Stimulated activated CD8-positive, alpha-beta memory T cell treated with anti-CD3 and anti-CD28 coated beads, Interleukin-4, amount 100 ng/mL, for 48 hours (primary cell): ENCODE results near the gene LRRD1.
"Not testable (repeated sequence)": the region's sequence is repeated elsewhere in the genome, so short reads cannot be mapped to it uniquely, and the experiment has no call there.

ENCODE experiments used
- DNase-seq: peaks from one replicate; pipeline ENCODE4 v3.0.0-alpha.2; 2020

Gene LRRD1

DNA sequence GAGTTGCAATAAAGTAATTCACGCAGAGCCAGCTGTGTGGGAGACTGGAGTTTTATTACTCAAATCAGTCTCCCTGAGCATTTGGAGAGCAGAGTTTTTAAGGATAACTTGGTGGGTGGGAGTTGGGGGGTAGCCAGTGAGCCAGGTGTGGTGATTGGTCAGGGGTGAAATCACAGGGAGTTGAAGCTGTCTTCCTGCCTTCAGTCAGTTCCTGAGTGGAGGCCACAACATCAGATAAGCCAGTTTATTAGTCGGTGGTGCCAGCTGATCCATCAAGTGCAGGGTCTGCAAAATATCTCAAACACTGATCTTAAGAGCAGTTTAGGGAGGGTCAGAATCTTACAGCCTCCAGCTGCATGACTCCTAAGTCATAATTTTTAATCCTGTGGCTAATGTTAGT is 41.4 kb downstream of the LRRD1 start:
- DNase-seq = no peak

DNA sequence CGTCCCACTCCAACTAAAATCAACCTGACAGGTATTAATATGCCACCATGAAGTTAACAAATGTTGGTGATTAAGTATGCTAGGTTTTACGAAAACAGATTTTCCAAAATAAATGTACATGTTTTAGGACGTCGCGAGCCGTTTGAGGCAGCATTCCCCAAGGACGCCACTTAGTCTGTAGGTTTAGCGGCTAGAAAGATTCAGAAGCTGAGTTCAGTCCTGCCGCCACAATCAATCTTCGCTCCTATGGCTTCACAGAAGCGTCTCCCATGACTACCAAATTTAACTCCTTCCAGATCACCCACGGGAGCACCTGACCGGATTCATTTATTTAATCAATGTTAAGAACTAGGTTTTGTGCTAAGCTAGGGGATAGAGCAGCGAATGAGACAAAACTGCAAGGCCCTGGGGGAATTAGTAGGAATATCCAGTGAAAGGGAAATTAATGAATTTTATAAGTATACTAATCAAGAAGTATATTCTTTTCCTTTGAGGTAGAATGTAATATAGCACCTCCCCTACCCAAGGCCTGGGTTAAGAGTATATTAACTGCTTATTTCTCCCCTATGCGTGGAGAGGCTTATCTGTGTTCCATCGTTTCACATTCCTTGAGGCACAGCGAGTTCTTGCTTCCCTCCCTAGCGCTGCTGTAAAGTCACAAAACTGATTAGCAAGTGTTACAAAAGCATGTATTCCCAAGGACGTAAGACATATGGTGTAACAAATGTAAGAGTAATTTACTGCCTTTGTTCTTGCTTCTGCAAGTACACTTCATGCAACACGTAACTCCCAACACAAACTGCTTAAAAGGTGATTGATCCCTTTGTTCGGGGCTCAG is 43.7 kb downstream of the LRRD1 start:
- peak; percentile 33 for DNase-seq

DNA sequence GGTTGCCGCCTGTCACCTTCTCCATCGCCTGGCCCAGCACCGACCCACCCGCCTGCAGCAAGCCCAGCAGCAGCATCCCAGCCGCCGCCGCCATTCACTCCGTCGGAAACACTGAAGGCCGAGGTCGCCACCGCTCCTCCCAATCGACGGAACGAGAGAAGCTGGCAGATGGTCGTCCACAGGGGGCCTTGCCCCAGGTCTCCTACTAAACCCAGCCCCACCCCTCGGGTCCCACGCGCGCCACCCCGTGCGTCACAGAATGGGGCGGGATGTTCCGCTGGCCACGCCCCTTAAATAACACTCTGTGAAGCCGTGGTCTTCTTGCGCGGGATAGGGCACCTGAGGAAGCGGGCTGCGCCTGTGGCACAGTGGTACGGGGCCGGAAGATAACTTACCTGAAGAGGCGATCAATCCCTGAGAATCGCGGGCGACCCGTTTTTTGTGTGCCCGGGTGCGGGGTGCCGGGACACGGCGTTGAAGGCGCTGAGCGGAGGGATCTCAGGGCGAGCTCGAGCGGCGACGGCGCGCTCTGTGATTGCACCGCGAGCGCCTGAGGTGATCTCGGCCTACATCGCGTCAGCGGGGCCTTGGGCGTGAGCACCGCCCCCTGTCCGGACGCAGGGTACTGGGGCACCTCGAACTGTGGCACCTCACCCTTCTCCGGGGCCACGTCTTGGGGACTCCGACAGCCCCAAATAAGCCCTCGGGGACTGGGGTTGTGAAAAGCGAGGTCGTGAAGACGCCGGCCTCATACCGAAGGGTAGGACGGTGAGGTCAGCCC is 44.5 kb downstream of the LRRD1 start, which contains the start of gene CYP51A1:
Gene CYP51A1, minus strand, starts transcription at position 207 of the 781 bp plus-strand sequence. Its CDS starts 113 bp downstream, at position 94.
- DNase-seq = peak; percentile 98

DNA sequence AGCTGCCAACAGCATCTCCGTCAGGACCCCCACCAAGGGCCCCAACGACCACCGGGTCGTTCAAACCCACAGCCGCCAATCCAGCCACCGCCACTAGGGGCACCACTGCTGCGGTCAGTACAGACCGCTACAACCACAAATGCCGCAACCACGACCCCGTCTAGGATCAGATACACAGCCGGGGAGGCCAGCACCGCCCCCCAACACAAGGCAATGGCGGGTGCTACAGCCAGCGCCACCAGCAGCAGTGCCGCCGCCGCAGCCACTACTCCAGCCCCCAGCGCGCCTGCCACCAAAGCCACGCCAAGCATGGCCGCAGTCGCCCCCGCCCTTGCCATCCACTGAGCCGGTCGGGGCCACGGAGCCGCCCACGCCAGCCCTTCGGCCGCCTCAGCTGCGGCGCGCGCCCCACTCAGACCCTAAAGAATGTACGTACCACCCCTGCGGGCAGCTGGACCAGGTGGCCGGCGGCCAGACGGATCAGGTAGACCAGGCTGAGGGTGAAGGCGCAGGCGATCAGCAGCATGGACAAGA is 45.1 kb downstream of the LRRD1 start:
- DNase-seq = peak; percentile 80

DNA sequence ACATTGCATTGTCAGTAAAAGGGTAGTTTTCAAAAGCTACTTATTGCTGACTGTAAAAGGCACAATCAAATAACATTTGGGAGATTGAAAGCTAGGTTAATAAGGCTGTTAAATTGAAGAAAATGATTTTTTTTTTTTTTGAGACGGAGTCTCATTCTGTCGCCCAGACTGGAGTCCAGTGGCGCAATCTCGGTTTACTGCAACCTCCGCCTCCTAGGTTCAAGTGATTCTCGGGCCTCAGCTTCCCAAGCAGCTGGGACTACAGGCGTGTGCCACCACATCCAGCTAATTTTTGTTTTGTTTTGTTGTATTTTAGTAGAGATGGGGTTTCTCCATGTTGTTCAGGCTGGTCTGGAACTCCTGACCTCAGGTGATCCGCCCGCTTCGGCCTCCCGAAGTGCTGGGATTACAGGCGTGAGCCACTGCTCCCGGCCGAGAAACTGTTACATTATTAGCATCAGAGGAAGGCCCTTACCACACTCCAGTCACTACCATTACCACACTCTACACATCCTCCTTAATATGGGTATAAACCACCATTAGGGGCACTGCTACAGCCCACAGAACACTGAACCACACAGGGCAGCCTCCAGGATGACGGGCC is 45.7 kb downstream of the LRRD1 start:
- no peak for DNase-seq

DNA sequence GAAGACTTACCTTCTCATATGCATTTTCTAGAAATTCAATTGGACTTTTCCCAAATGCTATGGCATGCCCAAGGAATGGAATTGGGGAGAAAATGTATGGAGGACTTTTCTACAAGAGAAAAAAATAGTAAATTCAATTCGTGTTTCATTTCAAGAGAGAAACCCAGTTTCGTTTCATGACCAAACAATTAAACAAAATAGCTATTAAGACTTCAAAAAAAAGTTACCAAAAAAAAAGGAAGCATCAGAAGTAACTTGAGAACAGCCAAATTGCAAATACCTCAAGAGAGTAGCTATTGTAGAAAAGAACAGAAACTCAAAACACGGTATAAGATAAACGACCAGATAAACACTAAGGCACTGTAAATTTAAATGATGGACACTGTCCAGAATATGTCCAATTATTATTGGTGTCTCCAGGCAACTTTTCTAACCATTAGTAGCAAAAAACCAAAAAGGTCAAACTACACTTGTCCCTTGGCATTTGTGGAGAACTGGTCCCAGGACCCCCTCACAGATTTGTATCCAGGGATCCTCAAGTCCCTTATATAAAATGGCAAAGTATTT is 47.1 kb downstream of the LRRD1 start:
- DNase-seq = no peak

DNA sequence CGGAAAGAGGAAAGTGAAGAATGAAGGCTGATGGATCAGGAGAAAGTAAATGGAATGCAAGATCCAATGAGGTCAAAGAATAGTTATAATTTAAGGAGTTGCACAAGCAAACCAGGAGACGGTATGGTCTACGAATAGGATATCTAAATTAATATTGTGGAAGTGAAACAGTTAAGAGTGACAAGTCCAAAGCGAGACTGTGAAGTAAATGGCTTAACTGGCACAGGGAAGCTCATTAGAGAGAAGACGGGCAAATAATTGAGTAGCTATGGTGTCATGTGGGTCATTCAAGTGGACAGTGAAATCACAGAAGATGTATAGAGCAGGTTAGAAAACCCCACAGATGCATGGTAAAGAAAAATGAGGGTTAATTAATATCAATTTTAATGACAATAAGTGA is 47.8 kb downstream of the LRRD1 start:
- DNase-seq = no peak

DNA sequence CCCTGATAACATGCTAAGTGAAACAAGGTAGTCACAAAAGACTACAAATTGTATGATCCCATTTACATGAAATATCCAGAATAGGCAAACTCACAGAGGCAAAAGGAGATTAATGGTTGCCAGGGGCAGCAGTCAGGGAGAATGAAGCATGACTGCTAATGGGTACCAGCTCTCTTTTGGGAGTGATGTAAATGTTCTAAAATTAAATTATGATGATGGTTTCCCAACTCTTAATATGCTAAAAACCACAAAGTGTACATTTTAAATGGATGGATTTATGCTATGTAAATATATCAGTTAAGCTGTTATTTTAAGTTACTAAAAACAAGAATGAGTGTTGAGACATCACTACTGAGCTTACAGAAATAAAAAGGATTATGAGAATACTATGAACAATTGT is 57.3 kb downstream of the LRRD1 start:
- DNase-seq = no peak

DNA sequence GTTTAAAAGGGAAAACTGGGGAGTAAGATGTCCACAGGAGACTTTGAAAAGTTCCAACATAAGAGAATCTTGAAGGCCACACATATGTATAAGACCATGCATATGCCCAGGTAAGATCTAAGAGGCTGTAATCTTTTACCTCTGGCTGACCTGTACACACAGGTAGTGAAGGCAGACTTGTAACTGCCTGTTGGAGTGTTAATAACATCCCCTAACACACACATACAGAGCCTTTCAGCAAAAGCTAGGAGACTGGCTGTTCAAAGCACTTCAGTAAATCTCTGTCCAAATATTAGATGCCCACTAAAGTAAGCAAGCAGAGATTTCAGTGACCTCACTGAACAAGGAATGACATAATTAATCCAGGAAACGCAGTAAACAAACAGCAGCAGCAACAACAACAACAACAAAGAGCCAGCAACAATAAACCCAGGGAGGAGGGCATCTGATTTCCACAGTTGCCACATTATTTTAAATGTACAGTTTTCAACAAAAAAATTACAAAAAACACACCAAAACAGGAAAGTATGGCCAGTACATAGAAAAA is 59.7 kb downstream of the LRRD1 start:
- DNase-seq = no peak

DNA sequence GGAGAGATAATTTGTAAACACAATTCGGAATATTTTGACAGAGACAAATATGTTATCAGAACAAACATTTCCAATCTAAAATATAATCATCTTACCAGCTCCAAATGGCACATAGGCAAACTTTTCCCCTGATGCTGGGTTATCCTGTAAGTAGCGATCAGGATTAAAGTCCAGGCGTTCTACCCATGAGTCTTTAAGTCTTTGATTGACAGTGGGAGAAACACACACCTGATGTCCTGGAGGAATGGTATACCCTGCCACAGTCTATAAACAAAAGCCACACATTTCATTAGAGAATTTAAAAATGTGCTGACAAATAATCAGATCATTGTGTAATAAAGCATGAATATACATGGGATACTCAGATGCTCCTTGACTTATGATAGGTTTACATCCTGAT is 62.0 kb downstream of the LRRD1 start:
- no peak for DNase-seq

DNA sequence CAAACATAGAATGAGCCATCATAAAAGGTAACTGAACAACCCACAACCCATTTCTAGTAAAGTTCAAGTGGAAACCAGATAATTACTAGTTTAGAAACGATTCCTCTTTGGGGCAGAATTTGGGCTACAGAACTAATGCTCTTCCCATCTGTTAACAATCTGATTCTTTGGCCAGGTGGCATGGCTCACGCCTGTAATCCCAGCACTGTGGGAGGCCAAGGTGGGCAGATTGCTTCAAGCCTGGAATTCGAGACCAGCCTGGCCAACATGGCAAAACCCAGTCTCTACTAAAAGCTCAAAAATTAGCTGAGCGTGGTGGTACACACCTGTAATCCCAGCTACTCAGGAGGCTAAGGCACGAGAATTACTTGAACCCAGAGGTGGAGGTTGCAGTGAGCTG is 63.1 kb downstream of the LRRD1 start:
- DNase-seq = no peak

DNA sequence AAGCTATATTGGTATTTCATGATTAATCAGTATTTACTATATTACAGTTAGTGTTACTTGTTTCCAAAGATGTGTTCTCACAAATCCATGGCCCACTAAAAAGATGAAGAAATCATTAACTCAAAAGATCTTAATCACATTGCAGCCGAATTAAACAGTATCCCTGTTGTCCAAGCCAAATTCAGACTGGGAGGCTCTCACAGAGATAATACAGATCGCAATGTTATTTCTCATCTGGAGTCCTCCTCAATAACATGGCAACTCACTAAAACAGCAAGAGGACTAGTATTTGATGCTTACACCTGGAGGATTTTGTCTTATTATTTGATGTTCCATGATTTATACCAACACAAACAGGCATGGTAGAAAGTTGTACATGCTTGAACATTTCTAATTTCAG is 68.1 kb downstream of the LRRD1 start:
- no peak for DNase-seq

DNA sequence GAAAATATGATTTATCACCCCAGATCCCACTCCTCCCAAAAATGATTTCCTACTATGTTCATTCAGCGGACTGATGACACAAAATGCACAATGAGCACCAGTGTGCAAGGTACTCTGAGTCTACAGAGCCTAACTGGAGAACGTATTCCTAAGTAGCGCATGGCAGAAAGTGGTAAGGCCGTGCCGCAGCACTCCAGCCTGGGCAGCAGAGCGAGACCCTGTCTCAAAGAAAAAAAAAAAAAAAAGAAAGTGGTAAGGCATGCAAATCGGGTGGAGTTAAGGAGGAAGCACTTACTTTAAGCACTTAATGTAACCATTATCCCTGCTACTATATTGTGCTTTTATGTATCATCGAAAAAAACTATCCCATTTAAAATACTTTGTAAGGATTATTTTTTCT is 70.1 kb downstream of the LRRD1 start:
- no peak for DNase-seq

DNA sequence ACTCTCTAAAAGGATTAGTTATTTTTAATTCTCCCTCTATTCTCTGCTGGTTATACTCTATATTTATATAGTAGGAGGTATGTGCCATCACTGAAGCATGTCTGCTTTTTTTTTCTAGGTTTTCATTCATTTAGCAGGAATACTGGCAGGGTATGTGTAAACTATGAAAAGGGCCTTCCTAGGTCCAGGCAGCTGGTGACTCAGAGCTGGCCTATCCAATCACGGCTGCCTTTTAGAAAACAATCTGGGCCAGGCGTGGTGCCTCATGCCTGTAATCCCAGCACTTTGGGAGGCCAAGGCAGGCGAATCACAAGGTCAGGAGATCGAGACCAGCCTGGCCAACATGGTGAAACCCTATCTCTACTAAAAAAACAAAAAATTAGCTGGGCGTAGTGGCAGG is 76.1 kb downstream of the LRRD1 start:
- not testable (repeated sequence) for DNase-seq

DNA sequence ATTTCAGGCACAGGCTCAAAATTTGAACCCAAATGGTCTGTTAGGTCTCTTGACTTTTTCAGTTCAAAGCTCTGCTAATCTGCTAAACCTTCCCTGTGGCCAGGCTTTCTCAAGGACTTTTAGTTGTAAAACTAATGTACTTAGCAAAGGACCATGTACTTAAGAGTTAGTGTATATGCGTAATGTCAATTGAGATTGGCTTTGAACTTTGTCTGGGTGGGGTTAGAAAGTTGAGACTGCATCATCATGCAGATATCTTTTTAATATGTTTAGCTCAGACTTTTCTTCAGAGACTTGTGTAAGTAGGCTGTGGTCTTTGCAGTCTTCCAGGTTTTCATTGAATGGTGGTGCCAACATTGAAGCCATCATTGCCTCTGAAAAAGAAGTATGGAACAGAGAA is 78.4 kb downstream of the LRRD1 start:
- DNase-seq = no peak

DNA sequence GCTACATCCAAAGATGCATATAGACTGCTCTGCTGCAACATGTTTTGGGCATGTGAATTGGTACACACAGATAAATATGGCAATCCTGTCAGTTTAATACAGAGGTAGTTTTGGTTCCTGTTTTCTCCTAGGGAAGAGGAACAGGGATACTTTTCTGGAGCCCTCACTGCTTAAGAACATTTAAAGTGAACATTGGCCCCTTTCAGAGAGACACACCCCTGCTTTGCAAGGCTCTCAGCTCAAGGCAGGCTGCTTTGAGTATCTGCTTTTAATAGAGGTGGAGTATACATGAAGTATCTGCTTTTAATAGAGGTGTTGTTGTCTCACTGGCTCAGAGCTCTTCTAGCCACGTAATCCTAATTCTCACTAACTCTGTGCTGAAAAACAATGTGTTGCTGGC is 83.6 kb downstream of the LRRD1 start:
- DNase-seq = no peak
